ENCODE results near the gene PALLD. TPM values are rescaled to one million over a fixed set of nuclear protein-coding genes. Genes with fewer than 3 reads are reported as not detected.

The PALLD gene
- total and polyA plus RNA-seq, 2 of the 8 experiments (the other 6 are each of a cell fraction or from before 2014, with no cell fraction given) = 10.5 to 25.0 TPM

DNA sequence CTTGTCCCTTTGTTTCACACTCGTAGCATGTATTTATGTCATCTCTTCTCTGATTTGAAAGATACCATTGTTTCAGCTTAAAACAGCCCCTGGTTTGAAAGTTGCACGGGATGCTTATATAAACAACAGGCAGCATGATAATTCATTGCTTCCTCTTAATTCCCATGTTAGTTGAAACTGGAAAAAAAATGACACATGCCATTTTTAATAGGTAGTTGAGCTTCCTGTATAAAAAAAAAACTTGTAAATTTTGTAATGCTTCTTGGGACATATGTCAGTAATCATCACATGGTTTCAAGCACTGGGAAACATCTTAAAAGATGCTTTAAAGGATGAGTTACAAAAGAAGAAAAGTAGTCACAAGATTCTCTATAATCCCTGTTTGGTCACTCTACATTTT lies 243.0 kb downstream of the PALLD start:
- peaks cover 0 to 12% (median 8%) of the 10 kb centered on the region in 4 experiments; a peak in 2 of 7 replicates for H3K4me1 ChIP-seq (replicated peaks in 1 of 4; ENCODE audit: control insufficient read depth in 3 of 4, insufficient read depth in 4 of 4, low read length in 3 of 4)
- no peaks in the 10 kb centered on the region for H3K23me2 ChIP-seq (ENCODE audit: low read depth, low read length)
- no peak overlapping the region for H3K18ac ChIP-seq (ENCODE audit: extremely low read depth, low read length)
- DNase-seq (ENCODE audit: low read depth in 1 of 2, low spot score in 2 of 2) = no peak
- no peaks in the 10 kb centered on the region for H4K20me1 ChIP-seq (replicated peaks in 1 of 2; ENCODE audit: control insufficient read depth in 1 of 2, insufficient read depth in 2 of 2, low read length in 2 of 2)
- H3K9ac ChIP-seq (replicated peaks in 1 of 4; ENCODE audit: extremely low read depth in 1 of 4, low read depth in 3 of 4, low read length in 3 of 4) = no peak overlapping the region
- H2AK5ac ChIP-seq (ENCODE audit: low read depth, low read length) = no peak overlapping the region
- no peak overlapping the region for H3K27ac ChIP-seq (ENCODE audit: low read depth, low read length)
- H3K4me2 ChIP-seq (ENCODE audit: insufficient read depth in 1 of 2, low read depth in 2 of 2, low read length in 2 of 2) = no peak overlapping the region
- H3K14ac ChIP-seq (ENCODE audit: insufficient read length) = no peak overlapping the region
- no peak overlapping the region for H3K23ac ChIP-seq (ENCODE audit: insufficient read length)
- no peak overlapping the region for H4K8ac ChIP-seq (ENCODE audit: extremely low read depth, insufficient read depth, low read length)
- 80% methylated on average over 2 of the region's 2 CpGs; no CpG with 5 or more reads in 1 of the 2 experiments for WGBS, 2 experiments (ENCODE audit: extremely low coverage in 1 of 2, insufficient coverage in 1 of 2, insufficient read length in 1 of 2, insufficient replicate concordance in 2 of 2, low coverage in 1 of 2, low lambda C conversion rate in 2 of 2, missing lambda C conversion rate in 1 of 2)
- H3K79me1 ChIP-seq (ENCODE audit: low read depth, low read length) = no peaks in the 10 kb centered on the region
- H3K56ac ChIP-seq (replicated peaks; ENCODE audit: insufficient read length, low read depth, low read length) = no peak overlapping the region
- TF ChIP-seq JUND (IDR thresholded peaks at IDR 0.05; ENCODE audit: low read length) = no peak
- FAIRE-seq = no peak
- H3K79me2 ChIP-seq (ENCODE audit: control insufficient read depth in 1 of 2, insufficient read depth in 2 of 2, low read length in 2 of 2) = no peaks in the 10 kb centered on the region
- no peaks in the 10 kb centered on the region for H3K36me3 ChIP-seq (ENCODE audit: control insufficient read depth in 2 of 4, insufficient read depth in 4 of 4, low read length in 3 of 4)
- H2BK20ac ChIP-seq (ENCODE audit: low read length) = no peak overlapping the region
- H2BK15ac ChIP-seq (ENCODE audit: low read length) = no peak overlapping the region
- H3K4ac ChIP-seq (replicated peaks; ENCODE audit: insufficient read length, low read depth, low read length) = no peak overlapping the region
- H2BK120ac ChIP-seq (replicated peaks; ENCODE audit: low read depth, low read length) = no peak overlapping the region
- no peak overlapping the region for H2AFZ ChIP-seq (ENCODE audit: low read length)
- H4K5ac ChIP-seq (ENCODE audit: insufficient read length, low read depth, low read length) = no peak overlapping the region
- no peaks in the 10 kb centered on the region for H3K9me3 ChIP-seq (ENCODE audit: insufficient read depth in 2 of 2, low read depth in 1 of 2, low read length in 1 of 2)
- ChIA-PET POLR2A (ENCODE audit: partially characterized antibody) (no interaction called here), CTCF (ENCODE audit: partially characterized antibody) (no interaction called here)
- no peak overlapping the region for H4K91ac ChIP-seq (replicated peaks; ENCODE audit: insufficient read length, low read length)
- no peaks in the 10 kb centered on the region for H3K27me3 ChIP-seq (replicated peaks in 1 of 4; ENCODE audit: control insufficient read depth in 3 of 4, extremely low read depth in 1 of 4, insufficient read depth in 3 of 4, low read length in 3 of 4)
- H2BK5ac ChIP-seq (ENCODE audit: low read depth, low read length) = no peak overlapping the region
- H3K4me3 ChIP-seq (ENCODE audit: extremely low read depth in 1 of 4, insufficient read depth in 2 of 4, low read depth in 3 of 4, low read length in 4 of 4) = no peak overlapping the region
- H2BK12ac ChIP-seq (ENCODE audit: low read depth, low read length) = no peak overlapping the region

Data from H1 (cell line).